GM23338 (cell line): ENCODE measurements around the gene NIPBL. TPM values are rescaled to one million over a fixed set of nuclear protein-coding genes. Genes with fewer than 3 reads are reported as not detected.

Experiments used
- ATAC-seq: fragments of 200-7000 bp; cut with Tn5 transposase; 3 replicates; pipeline ENCODE4 v1.9.1; 2020
- DNase-seq: peaks from one replicate; pipeline ENCODE4 v3.0.0-alpha.2; 2015; ENCODE audit warnings: low spot score
- H2AFZ ChIP-seq: fragments of 200-600 bp; sonication (generic); 2 replicates; pipeline ENCODE4 v1.8.0; 2016; ENCODE audit warnings: antibody characterized with exemption, mild to moderate bottlenecking, moderate library complexity
- H3F3A ChIP-seq: fragments of 200-600 bp; sonication (generic); replicated peaks from 2 replicates; pipeline ENCODE4 v1.8.0; 2017; ENCODE audit warnings: antibody characterized with exemption, mixed run types, low read depth
- H3K27ac ChIP-seq: fragments of 200-600 bp; sonication (generic); 2 replicates; pipeline ENCODE4 v1.6.1; 2016; ENCODE audit warnings: low read depth
- H3K27me3 ChIP-seq: fragments of 200-600 bp; sonication (generic); 2 replicates; pipeline ENCODE4 v1.8.0; 2016; ENCODE audit warnings: mild to moderate bottlenecking, mixed run types, moderate library complexity; ENCODE audit not compliant: insufficient read depth
- H3K36me3 ChIP-seq: fragments of 200-600 bp; sonication (generic); 2 replicates; pipeline ENCODE4 v1.8.0; 2016; ENCODE audit warnings: mild to moderate bottlenecking; ENCODE audit not compliant: insufficient read depth
- H3K4me1 ChIP-seq: fragments of 200-600 bp; sonication (generic); 2 replicates; pipeline ENCODE4 v1.8.0; 2016; ENCODE audit warnings: mild to moderate bottlenecking, moderate library complexity; ENCODE audit not compliant: insufficient read depth
- H3K4me2 ChIP-seq: fragments of 200-600 bp; sonication (generic); 2 replicates; pipeline ENCODE4 v1.7.1; 2017; ENCODE audit warnings: mixed run types
- H3K4me3 ChIP-seq: fragments of 200-600 bp; sonication (generic); 2 replicates; pipeline ENCODE4 v1.6.1; 2016; ENCODE audit warnings: mixed run types
- H3K79me2 ChIP-seq: fragments of 200-600 bp; sonication (generic); replicated peaks from 2 replicates; pipeline ENCODE4 v1.8.0; 2017; ENCODE audit warnings: mild to moderate bottlenecking; ENCODE audit not compliant: insufficient read depth
- H3K9me2 ChIP-seq: fragments of 200-600 bp; sonication (generic); 2 replicates; pipeline ENCODE4 v1.8.0; 2017; ENCODE audit not compliant: insufficient read depth
- H4K20me1 ChIP-seq: fragments of 200-600 bp; sonication (generic); replicated peaks from 2 replicates; pipeline ENCODE4 v1.8.0; 2017; ENCODE audit warnings: mild to moderate bottlenecking; ENCODE audit not compliant: insufficient read depth
- H3K27ac Mint-ChIP-seq: 2 replicates; pipeline ENCODE4 v1.8.0; 2020; ENCODE audit warnings: inconsistent platforms, mild to moderate bottlenecking, moderate library complexity, mixed read lengths
- H3K27me3 Mint-ChIP-seq: 3 replicates; pipeline ENCODE4 v1.8.0; 2022; ENCODE audit warnings: low read depth, mild to moderate bottlenecking, moderate library complexity, mixed read lengths, inconsistent platforms; ENCODE audit not compliant: insufficient read depth, poor library complexity
- H3K36me3 Mint-ChIP-seq: 3 replicates; pipeline ENCODE4 v1.8.0; 2021; ENCODE audit warnings: low read depth, mild to moderate bottlenecking, inconsistent platforms, moderate library complexity, mixed read lengths
- H3K4me1 Mint-ChIP-seq: 3 replicates; pipeline ENCODE4 v1.8.0; 2020; ENCODE audit warnings: mild to moderate bottlenecking, inconsistent platforms, mixed read lengths
- H3K4me3 Mint-ChIP-seq: 3 replicates; pipeline ENCODE4 v1.8.0; 2021; ENCODE audit warnings: moderate library complexity, mild to moderate bottlenecking, inconsistent platforms, mixed read lengths
- H3K9me3 Mint-ChIP-seq: 3 replicates; pipeline ENCODE4 v1.8.0; 2020; ENCODE audit warnings: moderate library complexity, mild to moderate bottlenecking, inconsistent platforms, mixed read lengths
- CREB1 ChIP-seq: fragments of 250-450 bp; sonication (Bioruptor Pico); IDR thresholded peaks from 2 replicates; pipeline ENCODE4 v1.5.0; 2020; ENCODE audit warnings: low read depth, mild to moderate bottlenecking, moderate library complexity
- ETS1 ChIP-seq: IDR thresholded peaks from 2 replicates; pipeline ENCODE4 v1.6.1; 2016; ENCODE audit warnings: antibody characterized with exemption
- EZH2 ChIP-seq: fragments of 200-600 bp; sonication (generic); IDR thresholded peaks from one replicate; pipeline ENCODE4 v1.8.0; 2017; ENCODE audit warnings: antibody characterized with exemption, mild to moderate bottlenecking, low read depth; ENCODE audit not compliant: unreplicated experiment
- EZH2phosphoT487 ChIP-seq: fragments of 200-600 bp; sonication (generic); IDR thresholded peaks from one replicate; pipeline ENCODE4 v1.8.1; 2018; ENCODE audit warnings: antibody characterized with exemption; ENCODE audit not compliant: unreplicated experiment
- JUNB ChIP-seq: IDR thresholded peaks from one replicate; pipeline ENCODE4 v1.6.1; 2016; ENCODE audit warnings: antibody characterized with exemption; ENCODE audit not compliant: unreplicated experiment
- NANOG ChIP-seq: IDR thresholded peaks from 2 replicates; pipeline ENCODE4 v1.6.1; 2016; ENCODE audit warnings: antibody characterized with exemption, borderline replicate concordance
- POLR2AphosphoS5 ChIP-seq: IDR thresholded peaks from 2 replicates; pipeline ENCODE4 v1.6.1; 2016; ENCODE audit warnings: antibody characterized with exemption, low read depth
- STAT1 ChIP-seq: IDR thresholded peaks from one replicate; pipeline ENCODE4 v1.6.1; 2016; ENCODE audit warnings: antibody characterized with exemption; ENCODE audit not compliant: unreplicated experiment
- ZNF114 ChIP-seq: fragments of 250-450 bp; sonication (Bioruptor Pico); IDR thresholded peaks from 2 replicates; pipeline ENCODE4 v1.5.0; 2020; ENCODE audit warnings: mild to moderate bottlenecking, moderate library complexity
- ZNF331 ChIP-seq: fragments of 250-450 bp; sonication (Bioruptor Pico); IDR thresholded peaks from 2 replicates; pipeline ENCODE4 v1.5.0; 2020; ENCODE audit warnings: low read depth, mild to moderate bottlenecking, moderate library complexity
- ZNF462 ChIP-seq: fragments of 250-450 bp; sonication (Bioruptor Pico); IDR thresholded peaks from 2 replicates; pipeline ENCODE4 v1.5.0; 2020; ENCODE audit warnings: mild to moderate bottlenecking, moderate library complexity
- polyA plus RNA-seq: library from polyadenylated mRNA; unstranded; fragments of >200 nt; fragmentation: Nextera tagmentation; extraction: Ambion mirVana; gene quantifications from 2 replicates; pipeline ENCODE4 v1.2.1, GENCODE V29; 2016
- total RNA-seq: library from RNA; depleted of rRNA; stranded (reverse); fragments of >200 nt; shearing (Covaris generic); gene quantifications from 2 replicates; pipeline ENCODE4 v1.2.3, GENCODE V29; 2014
- TF ChIP-seq, protein P1 (sequence below), 2 experiments: fragments of 200-600 bp in 1 of 2; sonication (generic) in 1 of 2; conservative IDR thresholded peaks; 2 replicates each; pipeline versions ENCODE4 v1.5.1 to v1.6.1; 2016 to 2017; ENCODE audit warnings: antibody characterized with exemption in 2 of 2, low read depth in 2 of 2, mild to moderate bottlenecking in 2 of 2, moderate library complexity in 1 of 2

The NIPBL gene
- total and polyA plus RNA-seq, 2 experiments from 2014 or later: 44.2 to 51.4 TPM

DNA sequence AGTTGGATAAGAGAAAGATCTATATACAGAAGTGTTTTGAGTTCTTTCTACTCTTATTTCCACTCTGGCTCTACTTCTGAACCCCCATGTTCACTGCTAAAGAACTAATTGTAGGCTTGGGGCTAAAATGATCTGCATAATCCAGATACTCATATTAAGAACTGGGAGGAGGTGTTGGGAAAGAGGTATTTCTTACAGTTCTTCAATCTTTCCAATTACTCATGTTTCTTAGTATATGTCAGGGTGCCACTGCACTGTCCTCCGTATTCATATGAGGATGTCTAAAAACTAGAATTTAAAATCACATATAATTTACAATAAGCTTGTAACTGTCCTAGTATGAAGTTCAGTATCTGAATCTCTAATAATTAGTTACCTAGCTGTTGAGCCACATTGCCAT lies 12.7 kb downstream of the NIPBL start:
- Histone ChIP-seq H2AFZ (no peak overlapping the region), H3K4me2 (no peak overlapping the region), H3K4me3 (no peak overlapping the region), H3K36me3 (no peaks in the 10 kb centered on the region), H3K27ac (no peak overlapping the region), H3K9me2 (peaks cover 3% of the 10 kb centered on the region; the same call in 1 of the 2 replicates), H3K27me3 (no peaks in the 10 kb centered on the region), H3K79me2 (peaks cover 100% of the 10 kb centered on the region), H4K20me1 (peaks cover 24% of the 10 kb centered on the region; the same call in 1 of the 2 replicates), H3K4me1 (peaks cover 2% of the 10 kb centered on the region; the same call in 1 of the 2 replicates), H3F3A (no peaks in the 10 kb centered on the region)
- peaks cover 4% of the 10 kb centered on the region; the same call in 1 of the 3 replicates for H3K9me3 Mint-ChIP-seq
- no peak for ATAC-seq
- TF ChIP-seq ETS1: no peak
- TF ChIP-seq, protein P1, sequence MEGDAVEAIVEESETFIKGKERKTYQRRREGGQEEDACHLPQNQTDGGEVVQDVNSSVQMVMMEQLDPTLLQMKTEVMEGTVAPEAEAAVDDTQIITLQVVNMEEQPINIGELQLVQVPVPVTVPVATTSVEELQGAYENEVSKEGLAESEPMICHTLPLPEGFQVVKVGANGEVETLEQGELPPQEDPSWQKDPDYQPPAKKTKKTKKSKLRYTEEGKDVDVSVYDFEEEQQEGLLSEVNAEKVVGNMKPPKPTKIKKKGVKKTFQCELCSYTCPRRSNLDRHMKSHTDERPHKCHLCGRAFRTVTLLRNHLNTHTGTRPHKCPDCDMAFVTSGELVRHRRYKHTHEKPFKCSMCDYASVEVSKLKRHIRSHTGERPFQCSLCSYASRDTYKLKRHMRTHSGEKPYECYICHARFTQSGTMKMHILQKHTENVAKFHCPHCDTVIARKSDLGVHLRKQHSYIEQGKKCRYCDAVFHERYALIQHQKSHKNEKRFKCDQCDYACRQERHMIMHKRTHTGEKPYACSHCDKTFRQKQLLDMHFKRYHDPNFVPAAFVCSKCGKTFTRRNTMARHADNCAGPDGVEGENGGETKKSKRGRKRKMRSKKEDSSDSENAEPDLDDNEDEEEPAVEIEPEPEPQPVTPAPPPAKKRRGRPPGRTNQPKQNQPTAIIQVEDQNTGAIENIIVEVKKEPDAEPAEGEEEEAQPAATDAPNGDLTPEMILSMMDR (conservative IDR thresholded peaks at IDR 0.05; ENCODE audit: low read depth in 2 of 2): no peak
- TF ChIP-seq POLR2AphosphoS5: no peak
- TF ChIP-seq ZNF331 (CRISPR knock-in tag): no peak
- TF ChIP-seq EZH2: no peak
- no peak for TF ChIP-seq ZNF114 (CRISPR knock-in tag)
- TF ChIP-seq STAT1: no peak
- no peak for TF ChIP-seq NANOG
- H3K36me3 Mint-ChIP-seq: peaks cover 24% of the 10 kb centered on the region
- H3K27ac Mint-ChIP-seq: no peak overlapping the region
- no peak overlapping the region for H3K4me3 Mint-ChIP-seq
- no peak for DNase-seq
- H3K27me3 Mint-ChIP-seq: no peaks in the 10 kb centered on the region
- peaks cover 17% of the 10 kb centered on the region; the same call in 2 of the 3 replicates for H3K4me1 Mint-ChIP-seq

- Histone ChIP-seq H3K27me3 (no peaks in the 10 kb centered on the region), H3K36me3 (no peaks in the 10 kb centered on the region), H4K20me1 (peaks cover 20% of the 10 kb centered on the region; the same call in 1 of the 2 replicates), H3F3A (no peaks in the 10 kb centered on the region), H3K4me3 (no peak overlapping the region), H3K4me1 (no peaks in the 10 kb centered on the region), H3K4me2 (no peak overlapping the region), H3K9me2 (no peaks in the 10 kb centered on the region), H2AFZ (no peak overlapping the region), H3K27ac (no peak overlapping the region), H3K79me2 (peaks cover 100% of the 10 kb centered on the region)
- TF ChIP-seq NANOG (no peak), EZH2 (no peak), POLR2AphosphoS5 (no peak), ZNF462 (no peak), STAT1 (no peak), JUNB (no peak), ETS1 (no peak), CREB1 (CRISPR knock-in tag) (no peak), ZNF331 (CRISPR knock-in tag) (no peak), EZH2phosphoT487 (no peak)
- Mint-ChIP-seq H3K4me1 (peaks cover 14% of the 10 kb centered on the region; the same call in 2 of the 3 replicates), H3K36me3 (peaks cover 19% of the 10 kb centered on the region), H3K27me3 (no peaks in the 10 kb centered on the region), H3K4me3 (no peak overlapping the region), H3K9me3 (peaks cover 4% of the 10 kb centered on the region; the same call in 1 of the 3 replicates), H3K27ac (no peak overlapping the region)
- ATAC-seq: no peak
- no peak for DNase-seq
These were observed 14.7 kb downstream of the NIPBL start for GRCh38 chr5:36891266-36891665.
